ENCODE measurements around the gene RNF183. TPM values are rescaled to one million over a fixed set of nuclear protein-coding genes. Genes with fewer than 3 reads are reported as not detected.

The RNF183 gene
- total and polyA plus RNA-seq, 9 of the 15 experiments (the other 6 are each of a cell fraction or from before 2014, with no cell fraction given): 0.04 to 2.0 (median 0.16) TPM; not detected in 5

DNA sequence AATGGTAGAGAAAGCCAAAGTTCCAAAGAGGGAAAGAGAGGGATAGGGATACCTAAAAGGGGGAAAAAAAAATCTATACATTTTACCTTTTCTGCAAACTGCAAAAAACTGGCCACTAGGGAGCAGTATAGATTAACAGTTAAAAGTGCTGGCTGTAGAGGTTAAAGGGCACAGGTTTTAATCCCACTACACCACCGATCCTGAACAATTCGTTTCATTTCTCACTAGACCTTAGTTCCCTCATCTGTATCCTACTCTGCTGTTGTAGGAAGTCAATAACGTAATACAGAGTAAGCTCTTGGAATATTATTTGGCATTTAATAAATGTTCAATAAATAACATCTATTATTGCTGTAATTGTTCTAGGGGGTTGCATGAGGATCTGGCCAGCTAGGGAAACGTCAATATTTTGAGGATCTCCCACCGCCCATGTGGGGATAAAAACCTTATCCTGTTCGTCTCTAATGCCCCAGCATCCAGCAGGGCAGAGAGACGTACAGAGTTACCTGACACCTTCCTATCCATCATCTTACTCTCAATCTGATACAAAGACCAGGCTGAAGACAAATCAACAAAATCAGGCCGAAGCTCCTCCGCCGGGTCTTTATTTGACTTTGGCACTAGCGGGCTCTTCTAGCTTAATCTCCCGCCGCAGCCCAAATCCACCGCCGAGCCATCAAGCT is 28.6 kb downstream of the RNF183 start (continued):
- no peak for TF ChIP-seq ZNF445 (CRISPR knock-in tag; IDR thresholded peaks at IDR 0.05; ENCODE audit: low read depth)
- no peak for TF ChIP-seq MTA1 (IDR thresholded peaks at IDR 0.05; ENCODE audit: borderline replicate concordance)
- TF ChIP-seq U2AF1 (optimal IDR thresholded peaks at IDR 0.05; ENCODE audit: low read depth, low read length): no peak
- peak; percentile 95 for TF ChIP-seq NR2C1 (IDR thresholded peaks at IDR 0.05)
- peak; percentile 96 for TF ChIP-seq NR2C1 (tag; IDR thresholded peaks at IDR 0.05)
- TF ChIP-seq ILK (tag; IDR thresholded peaks at IDR 0.05; ENCODE audit: borderline replicate concordance, low read depth): no peak
- TF ChIP-seq, protein P1, sequence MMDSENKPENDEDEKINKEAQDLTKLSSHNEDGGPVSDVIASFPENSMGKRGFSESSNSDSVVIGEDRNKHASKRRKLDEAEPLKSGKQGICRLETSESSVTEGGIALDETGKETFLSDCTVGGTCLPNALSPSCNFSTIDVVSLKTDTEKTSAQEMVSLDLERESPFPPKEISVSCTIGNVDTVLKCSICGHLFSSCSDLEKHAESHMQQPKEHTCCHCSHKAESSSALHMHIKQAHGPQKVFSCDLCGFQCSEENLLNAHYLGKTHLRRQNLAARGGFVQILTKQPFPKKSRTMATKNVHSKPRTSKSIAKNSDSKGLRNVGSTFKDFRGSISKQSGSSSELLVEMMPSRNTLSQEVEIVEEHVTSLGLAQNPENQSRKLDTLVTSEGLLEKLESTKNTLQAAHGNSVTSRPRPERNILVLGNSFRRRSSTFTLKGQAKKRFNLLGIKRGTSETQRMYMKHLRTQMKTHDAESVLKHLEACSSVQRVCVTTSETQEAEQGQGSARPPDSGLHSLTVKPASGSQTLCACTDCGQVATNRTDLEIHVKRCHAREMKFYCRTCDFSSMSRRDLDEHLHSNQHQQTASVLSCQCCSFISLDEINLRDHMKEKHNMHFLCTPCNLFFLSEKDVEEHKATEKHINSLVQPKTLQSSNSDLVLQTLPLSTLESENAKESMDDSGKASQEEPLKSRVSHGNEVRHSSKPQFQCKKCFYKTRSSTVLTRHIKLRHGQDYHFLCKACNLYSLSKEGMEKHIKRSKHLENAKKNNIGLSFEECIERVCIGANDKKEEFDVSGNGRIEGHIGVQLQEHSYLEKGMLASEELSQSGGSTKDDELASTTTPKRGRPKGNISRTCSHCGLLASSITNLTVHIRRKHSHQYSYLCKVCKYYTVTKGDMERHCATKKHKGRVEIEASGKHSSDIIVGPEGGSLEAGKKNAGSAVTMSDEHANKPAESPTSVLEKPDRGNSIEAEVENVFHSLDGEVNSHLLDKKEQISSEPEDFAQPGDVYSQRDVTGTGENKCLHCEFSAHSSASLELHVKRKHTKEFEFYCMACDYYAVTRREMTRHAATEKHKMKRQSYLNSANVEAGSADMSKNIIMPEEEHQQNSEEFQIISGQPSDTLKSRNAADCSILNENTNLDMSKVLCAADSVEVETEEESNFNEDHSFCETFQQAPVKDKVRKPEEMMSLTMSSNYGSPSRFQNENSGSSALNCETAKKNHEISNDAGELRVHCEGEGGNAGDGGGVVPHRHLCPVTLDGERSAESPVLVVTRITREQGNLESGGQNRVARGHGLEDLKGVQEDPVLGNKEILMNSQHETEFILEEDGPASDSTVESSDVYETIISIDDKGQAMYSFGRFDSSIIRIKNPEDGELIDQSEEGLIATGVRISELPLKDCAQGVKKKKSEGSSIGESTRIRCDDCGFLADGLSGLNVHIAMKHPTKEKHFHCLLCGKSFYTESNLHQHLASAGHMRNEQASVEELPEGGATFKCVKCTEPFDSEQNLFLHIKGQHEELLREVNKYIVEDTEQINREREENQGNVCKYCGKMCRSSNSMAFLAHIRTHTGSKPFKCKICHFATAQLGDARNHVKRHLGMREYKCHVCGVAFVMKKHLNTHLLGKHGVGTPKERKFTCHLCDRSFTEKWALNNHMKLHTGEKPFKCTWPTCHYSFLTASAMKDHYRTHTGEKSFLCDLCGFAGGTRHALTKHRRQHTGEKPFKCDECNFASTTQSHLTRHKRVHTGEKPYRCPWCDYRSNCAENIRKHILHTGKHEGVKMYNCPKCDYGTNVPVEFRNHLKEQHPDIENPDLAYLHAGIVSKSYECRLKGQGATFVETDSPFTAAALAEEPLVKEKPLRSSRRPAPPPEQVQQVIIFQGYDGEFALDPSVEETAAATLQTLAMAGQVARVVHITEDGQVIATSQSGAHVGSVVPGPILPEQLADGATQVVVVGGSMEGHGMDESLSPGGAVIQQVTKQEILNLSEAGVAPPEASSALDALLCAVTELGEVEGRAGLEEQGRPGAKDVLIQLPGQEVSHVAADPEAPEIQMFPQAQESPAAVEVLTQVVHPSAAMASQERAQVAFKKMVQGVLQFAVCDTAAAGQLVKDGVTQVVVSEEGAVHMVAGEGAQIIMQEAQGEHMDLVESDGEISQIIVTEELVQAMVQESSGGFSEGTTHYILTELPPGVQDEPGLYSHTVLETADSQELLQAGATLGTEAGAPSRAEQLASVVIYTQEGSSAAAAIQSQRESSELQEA (IDR thresholded peaks at IDR 0.05; ENCODE audit: low read depth): no peak
- TF ChIP-seq TAF7 (tag; IDR thresholded peaks at IDR 0.05): 0 out of 2 replicates have a peak, but pooled peaks have one; percentile 13
- peak; percentile 55; the same call in 1 of the 2 replicates for TF ChIP-seq SMC3 (conservative IDR thresholded peaks at IDR 0.05; ENCODE audit: insufficient read depth, low read depth, low read length)
- TF ChIP-seq ARNT (IDR thresholded peaks at IDR 0.05): peak in 1 of 2 experiments; percentile 40; a peak in 1 of 4 replicates
- TF ChIP-seq, protein P2, sequence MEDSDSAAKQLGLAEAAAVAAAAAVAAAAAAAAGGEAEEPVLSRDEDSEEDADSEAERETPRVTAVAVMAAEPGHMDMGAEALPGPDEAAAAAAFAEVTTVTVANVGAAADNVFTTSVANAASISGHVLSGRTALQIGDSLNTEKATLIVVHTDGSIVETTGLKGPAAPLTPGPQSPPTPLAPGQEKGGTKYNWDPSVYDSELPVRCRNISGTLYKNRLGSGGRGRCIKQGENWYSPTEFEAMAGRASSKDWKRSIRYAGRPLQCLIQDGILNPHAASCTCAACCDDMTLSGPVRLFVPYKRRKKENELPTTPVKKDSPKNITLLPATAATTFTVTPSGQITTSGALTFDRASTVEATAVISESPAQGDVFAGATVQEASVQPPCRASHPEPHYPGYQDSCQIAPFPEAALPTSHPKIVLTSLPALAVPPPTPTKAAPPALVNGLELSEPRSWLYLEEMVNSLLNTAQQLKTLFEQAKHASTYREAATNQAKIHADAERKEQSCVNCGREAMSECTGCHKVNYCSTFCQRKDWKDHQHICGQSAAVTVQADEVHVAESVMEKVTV (CRISPR knock-in tag; IDR thresholded peaks at IDR 0.05): peak; percentile 68
- TF ChIP-seq C11orf30 (IDR thresholded peaks at IDR 0.05; ENCODE audit: low read depth): peak; percentile 25; the same call in 1 of the 2 replicates
- TF ChIP-seq, protein P3, sequence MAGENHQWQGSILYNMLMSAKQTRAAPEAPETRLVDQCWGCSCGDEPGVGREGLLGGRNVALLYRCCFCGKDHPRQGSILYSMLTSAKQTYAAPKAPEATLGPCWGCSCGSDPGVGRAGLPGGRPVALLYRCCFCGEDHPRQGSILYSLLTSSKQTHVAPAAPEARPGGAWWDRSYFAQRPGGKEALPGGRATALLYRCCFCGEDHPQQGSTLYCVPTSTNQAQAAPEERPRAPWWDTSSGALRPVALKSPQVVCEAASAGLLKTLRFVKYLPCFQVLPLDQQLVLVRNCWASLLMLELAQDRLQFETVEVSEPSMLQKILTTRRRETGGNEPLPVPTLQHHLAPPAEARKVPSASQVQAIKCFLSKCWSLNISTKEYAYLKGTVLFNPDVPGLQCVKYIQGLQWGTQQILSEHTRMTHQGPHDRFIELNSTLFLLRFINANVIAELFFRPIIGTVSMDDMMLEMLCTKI (IDR thresholded peaks at IDR 0.05; ENCODE audit: partially characterized antibody): no peak
